HG02884 (cell line): ENCODE data around the gene TNFRSF8.

Source experiments
- ATAC-seq: cut with Tn5 transposase; IDR thresholded peaks from one replicate; pipeline ENCODE4 v1.9.1; 2021; ENCODE audit warnings: mild to moderate bottlenecking, moderate library complexity; ENCODE audit not compliant: unreplicated experiment

Gene TNFRSF8

DNA sequence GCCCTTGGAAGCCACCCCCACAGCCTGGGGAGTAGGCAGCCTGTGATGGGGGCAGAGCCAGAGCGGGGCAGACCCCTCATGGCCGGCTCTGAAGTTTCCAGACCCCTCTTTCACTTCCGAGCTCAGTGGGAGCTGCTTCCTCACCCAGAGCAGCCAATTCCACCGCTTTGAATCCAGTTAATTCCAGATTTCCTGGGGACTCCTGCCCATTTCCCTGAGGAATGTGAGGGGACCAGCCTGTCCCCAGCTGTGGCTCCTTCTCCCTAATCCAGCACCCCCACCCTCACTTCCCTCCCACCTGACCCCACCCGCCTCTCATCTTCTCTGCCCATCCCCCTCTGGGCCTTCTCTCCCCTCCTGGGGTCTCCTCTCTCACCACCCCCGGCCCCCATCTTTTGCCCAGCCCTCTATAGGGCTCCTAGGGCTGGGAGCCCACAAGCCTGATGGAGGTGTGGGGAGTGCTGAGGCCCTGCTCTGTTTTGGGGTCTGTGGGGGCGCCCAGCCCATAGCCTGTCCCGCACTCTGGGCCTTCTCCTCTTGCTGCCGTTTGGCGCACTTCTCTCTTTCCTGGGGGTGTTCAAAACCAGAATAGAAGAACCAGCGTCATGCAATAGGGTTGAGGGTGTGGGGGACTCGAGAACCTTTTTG lies 77.5 kb downstream of the TNFRSF8 start:
- no peak for ATAC-seq

DNA sequence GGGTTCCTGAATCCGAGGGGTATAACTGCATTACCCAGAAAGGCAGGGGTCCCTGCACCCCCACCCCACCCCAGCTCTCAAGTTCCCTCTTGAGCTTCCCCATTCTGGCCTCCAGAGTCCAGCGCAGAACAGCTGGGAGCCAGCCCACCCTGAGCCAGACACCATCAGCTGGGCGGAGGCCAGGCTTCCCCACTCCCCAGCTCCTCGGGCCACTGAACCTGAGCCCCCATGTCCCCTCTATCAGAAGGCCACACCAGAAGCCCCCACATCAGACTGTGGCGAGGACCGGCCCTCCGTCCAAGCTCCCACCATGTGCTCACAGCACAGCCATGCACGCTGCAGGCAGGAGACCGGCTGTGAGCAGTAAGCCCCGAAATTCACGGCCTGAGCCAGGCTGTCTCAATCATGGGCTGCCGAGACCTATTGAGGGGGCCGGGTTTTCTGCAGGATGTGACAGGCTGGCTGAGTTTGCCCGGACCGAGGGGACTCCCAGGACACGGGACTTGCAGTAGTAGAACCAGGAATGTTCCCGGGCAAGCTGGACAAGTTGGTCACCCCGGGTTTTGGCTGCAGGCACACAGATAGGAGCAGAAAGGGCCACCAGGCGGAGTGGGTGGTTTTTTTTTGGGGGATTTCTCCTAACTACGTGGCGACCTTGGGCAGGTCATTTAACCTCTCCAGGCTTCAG lies 78.2 kb downstream of the TNFRSF8 start:
- ATAC-seq = no peak

DNA sequence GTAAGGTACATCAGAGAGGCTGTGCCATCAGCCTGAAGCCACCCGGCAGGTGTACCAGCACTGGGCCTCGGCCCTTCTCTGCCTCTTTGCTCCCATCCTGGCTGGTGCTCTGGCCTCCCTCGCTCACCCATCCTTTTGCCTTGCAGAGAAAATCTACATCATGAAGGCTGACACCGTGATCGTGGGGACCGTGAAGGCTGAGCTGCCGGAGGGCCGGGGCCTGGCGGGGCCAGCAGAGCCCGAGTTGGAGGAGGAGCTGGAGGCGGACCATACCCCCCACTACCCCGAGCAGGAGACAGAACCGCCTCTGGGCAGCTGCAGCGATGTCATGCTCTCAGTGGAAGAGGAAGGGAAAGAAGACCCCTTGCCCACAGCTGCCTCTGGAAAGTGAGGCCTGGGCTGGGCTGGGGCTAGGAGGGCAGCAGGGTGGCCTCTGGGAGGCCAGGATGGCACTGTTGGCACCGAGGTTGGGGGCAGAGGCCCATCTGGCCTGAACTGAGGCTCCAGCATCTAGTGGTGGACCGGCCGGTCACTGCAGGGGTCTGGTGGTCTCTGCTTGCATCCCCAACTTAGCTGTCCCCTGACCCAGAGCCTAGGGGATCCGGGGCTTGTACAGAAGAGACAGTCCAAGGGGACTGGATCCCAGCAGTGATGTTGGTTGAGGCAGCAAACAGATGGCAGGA lies 79.2 kb downstream of the TNFRSF8 start:
- no peak for ATAC-seq

DNA sequence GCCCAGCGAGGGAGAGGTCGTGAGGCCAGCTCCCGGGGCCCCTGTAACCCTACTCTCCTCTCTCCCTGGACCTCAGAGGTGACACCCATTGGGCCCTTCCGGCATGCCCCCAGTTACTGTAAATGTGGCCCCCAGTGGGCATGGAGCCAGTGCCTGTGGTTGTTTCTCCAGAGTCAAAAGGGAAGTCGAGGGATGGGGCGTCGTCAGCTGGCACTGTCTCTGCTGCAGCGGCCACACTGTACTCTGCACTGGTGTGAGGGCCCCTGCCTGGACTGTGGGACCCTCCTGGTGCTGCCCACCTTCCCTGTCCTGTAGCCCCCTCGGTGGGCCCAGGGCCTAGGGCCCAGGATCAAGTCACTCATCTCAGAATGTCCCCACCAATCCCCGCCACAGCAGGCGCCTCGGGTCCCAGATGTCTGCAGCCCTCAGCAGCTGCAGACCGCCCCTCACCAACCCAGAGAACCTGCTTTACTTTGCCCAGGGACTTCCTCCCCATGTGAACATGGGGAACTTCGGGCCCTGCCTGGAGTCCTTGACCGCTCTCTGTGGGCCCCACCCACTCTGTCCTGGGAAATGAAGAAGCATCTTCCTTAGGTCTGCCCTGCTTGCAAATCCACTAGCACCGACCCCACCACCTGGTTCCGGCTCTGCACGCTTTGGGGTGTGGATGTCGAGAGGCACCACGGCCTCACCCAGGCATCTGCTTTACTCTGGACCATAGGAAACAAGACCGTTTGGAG lies 80.0 kb downstream of the TNFRSF8 start:
- ATAC-seq = no peak

DNA sequence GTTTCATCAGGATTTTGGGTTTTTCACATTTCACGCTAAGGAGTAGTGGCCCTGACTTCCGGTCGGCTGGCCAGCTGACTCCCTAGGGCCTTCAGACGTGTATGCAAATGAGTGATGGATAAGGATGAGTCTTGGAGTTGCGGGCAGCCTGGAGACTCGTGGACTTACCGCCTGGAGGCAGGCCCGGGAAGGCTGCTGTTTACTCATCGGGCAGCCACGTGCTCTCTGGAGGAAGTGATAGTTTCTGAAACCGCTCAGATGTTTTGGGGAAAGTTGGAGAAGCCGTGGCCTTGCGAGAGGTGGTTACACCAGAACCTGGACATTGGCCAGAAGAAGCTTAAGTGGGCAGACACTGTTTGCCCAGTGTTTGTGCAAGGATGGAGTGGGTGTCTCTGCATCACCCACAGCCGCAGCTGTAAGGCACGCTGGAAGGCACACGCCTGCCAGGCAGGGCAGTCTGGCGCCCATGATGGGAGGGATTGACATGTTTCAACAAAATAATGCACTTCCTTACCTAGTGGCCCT lies 80.6 kb downstream of the TNFRSF8 start:
- ATAC-seq = no peak

DNA sequence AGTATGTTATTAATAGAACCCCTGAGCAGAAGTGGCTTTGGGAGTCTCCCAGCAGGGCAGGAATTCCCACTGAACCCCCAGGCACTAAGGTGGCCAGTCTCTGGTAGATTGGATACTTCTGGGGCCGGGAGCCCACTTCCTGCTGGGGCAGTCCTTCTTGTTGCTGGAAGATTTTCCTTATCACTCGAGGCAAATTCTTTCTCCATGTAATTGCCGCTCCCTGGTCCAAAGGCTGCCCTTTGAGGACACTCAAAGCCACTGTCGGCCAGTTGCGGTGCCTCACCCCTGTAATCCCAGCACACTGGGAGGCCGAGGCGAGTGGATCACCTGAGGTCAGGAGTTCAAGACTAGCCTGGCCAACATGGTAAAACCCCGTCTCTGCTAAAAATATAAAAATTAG lies 81.1 kb downstream of the TNFRSF8 start:
- no peak for ATAC-seq

DNA sequence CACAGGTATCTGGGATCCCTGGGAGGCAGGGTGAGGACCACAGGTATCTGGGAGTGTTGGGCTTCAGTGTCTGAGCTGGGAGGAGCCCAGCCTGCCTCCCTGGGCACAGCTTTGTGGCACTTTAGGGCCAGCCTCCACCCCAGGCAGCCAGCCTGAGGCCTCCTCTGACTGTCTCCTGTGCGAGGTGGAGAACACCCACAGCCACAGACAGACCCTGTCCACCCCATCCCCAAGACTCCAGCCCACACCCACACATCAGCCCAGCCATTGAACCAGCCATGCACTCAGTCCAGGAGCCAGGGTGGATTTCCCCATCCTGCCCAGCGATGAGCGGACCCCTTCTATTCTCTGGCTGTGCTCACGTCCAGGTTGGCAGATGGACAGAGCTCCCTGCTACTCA lies 81.9 kb downstream of the TNFRSF8 start:
- no peak for ATAC-seq

DNA sequence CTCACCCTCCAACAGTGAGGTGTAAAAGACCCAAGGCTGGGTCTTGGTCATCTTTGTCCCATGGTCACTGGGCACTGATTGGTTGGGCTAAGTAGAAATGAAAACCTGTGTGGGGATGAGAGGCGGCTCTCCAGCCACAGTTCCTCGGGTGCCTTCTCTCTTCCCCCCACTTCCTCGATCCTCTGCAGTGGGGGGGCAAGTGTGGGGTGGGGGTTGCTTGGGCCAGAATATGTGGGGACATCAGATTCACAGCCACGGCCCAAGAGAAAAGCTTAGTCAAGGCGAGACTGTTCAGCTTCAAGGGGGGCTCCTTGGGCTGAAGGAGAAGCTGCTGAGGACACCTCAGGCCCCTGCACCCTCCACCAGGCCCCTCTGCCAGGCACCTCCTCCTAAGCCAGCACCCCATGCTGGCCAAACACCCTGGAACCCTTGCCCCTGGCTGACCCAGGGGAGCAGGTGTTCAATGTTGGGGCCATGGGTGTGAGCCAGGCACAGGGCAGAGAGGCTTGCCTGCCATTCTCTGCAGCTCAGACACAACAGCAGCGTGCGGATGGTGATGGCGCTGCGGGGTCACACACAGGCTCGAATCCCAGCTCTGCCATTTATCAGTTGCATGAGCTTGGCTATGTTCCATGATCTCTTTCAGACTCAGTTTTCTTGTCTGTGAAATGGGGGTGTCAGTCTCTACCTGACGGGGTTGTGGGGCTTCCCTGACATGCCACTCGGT lies 82.7 kb downstream of the TNFRSF8 start:
- no peak for ATAC-seq

DNA sequence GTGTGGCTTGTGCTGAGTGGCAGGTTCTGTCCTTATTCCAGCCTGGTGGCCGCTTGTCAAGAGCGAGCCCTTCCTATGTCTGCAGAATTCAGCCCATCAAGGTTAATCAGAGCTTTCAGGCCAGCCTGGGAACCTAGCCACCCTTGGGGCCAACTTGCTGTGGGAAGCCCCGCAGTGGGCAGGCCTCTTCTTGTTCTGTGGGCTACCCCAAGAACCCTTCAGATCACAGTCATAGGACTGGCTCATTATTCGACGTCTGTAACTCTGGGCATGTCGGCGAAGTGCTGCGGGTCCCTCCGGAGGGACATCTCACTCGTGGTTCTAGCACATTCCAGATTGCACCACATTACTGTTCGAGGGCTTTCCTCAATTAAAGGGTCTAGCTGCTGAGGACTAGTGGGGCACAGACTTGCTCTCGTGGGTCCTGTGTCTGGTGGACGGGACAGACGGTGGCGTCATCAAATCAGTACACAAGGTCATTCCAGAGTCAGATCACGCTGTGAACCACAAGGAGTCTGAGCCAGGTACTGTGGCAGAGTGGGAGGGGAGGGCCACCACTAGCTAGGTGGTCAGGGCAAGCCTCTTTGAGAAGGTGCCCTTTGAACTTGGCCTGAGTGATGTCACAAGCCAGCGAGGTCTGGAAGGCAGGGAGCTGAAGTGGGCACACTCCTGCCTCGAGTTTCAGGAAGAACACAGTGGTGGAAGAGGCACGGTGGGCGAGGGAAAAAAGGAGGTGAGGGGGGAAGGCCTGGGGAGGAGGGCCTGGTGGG lies 83.4 kb downstream of the TNFRSF8 start:
- ATAC-seq = no peak

DNA sequence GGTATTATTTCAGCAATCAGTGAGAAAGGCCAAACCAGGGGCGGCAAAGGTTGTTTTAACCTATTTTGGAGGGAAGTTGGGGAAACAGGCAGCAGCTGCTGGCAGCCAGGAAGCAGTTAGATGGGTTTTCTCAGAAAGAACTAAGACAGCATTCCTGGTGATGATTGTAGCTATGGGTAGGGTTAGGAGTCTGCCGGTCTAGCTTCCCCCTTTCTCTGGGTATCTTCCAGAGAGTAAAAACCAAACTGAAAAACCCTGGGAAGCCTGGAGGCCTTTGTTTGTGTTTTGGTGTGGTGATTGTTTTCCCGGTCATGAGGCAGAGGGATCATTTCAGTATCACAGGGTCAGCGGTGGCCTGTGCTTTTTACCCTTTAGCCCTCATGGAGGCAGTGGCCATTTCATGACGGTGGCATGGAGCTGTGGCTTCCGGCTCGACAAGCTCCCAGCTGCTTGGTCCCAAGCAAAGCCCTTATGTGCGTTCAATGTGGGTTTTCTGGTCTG lies 84.1 kb downstream of the TNFRSF8 start:
- no peak for ATAC-seq

DNA sequence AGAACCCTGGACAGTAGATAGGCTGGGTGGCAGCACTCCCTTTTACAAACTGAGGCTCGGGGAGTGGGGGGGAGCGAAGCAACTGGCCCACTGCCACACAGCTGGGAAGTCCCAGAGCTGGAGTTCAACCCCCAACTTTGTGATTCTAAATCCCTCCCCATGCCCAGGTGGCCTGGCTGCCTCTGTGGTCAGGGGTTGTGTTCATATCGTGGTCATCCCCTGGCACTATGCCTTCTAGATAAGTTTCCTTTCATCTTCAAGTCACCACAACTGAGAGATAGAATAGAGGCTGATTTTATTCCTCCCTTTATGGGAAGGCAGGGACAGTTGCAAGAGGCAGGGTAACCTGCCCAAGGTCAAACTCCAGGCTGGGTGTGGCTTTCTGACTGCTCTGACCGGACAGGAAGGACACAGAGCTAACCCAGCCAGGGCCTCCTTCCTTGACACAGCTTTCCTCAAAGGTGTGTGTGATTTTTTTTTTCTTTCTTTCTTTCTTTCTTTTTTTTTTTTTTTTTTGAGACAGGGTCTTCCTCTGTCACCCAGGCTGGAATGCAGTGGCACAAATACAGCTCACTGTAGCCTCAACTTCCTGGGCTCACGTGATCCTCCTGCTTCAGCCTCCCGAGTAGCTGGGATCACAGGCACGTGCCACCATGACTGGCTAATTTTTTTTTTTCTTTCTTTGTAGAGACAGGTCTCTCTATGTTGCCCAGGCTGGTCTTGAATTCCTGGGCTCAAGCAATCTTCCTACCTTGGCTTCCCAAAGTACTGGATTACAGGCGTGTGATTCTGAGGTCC lies 85.3 kb downstream of the TNFRSF8 start:
- ATAC-seq = no peak

DNA sequence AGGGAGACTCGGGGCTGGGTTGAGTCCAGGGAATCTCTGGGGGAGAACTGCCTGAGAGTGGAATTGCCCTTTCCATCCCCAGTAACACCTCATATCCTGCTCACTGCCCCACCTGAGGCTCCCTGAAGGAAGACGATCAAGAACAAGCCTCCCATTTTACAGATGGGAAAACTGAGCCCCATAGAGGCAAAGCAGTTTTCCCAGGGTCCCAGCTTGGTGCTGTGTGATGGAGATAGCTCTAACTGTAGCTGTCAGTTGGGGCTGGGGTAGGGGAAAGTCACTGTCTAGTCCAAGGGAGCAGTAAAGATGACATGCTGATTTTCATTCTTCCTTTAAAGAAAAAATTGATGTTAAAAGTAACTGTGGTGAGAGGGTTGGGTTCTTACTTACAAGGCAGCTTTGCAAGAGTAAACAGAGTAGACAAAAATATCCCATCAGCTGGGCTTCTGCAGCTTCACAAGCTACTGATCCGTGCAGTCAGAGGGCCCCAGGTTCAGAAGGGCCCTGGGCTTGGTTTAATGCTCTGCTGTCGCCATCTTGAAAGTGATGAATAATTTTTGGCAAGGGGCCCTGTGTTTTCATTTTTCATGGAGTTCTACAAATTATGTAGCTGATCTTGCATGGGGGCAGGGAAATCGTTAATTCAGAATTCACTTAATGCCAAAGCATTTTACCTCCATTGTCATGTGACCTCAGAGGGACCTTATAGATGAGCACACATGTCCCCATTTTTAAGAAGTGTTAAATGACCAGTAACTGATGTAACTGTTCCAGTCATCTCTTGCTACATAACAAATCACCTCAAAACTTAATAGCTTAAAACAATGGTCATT lies 86.1 kb downstream of the TNFRSF8 start:
- ATAC-seq = no peak

DNA sequence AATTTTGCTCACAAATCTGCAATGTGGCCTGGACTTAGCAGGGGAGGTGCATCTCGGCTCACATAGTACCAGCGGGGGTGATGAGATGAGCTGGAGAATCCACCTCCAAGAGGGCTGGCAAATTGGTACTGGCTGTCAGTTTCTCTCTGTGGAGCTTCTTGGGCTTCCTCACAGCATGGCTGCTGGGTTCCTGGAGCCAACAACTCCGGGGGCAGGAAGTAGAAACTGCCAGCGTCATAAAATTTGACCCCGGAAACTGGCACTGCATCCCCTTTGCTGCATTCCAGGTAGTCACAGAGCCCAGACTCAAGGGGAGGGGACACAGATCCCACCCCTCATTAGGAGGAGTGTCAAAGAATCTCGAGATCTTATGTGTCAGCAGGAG lies 86.7 kb downstream of the TNFRSF8 start:
- ATAC-seq = no peak

DNA sequence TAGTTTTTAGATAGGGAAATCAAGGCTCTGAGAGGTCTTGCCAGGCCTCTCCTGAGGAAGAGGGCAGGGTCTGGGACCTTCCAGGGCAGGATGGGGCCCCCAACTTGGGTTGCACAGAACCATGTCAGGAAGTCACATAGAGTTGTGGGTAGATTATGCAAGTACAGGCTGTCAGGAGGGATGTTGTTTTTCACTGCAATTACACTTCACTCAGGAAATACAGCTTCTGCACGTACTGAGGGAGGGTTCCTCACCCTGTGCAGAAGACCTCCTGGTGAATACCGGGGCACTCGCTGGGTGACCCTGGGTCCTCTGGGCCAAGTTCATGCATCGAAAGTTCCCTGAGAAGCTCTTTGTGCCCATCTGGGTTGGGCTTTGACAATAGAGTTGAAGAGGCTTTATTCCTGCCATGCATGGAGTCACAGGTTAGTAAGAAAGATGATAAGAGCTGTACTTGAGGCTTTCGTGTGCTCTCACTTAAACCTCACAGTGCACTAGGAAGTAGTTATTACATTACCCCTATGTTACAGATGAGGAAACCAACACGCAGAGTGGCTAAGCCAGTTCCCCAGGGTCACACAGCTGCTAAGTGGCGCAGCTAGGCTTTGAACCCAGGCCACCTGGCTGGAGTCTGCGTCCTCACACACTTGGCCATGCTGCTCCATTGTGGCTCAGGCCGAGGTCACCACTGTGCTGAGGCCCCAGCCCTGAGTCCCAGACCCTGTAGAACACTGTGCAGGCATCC lies 87.5 kb downstream of the TNFRSF8 start:
- no peak for ATAC-seq

DNA sequence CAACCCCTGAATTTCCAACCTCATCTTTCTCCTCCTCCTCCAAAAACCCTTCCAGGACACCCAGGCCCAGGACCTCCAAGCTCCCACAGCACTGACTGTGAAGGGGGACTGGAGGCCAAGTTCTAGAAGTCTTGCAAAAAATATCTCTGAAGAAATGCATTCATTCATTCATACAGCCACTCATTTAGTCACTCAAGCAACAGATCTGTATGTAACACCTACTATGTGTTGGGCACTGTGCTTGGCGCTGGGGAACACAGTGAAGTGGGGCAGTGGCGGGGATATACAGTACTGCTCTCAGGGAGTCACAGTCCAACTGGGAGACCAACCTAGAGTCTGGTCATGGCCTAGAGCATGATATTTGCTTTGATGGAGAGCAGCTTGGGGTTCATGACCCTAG lies 88.4 kb downstream of the TNFRSF8 start:
- ATAC-seq = no peak

DNA sequence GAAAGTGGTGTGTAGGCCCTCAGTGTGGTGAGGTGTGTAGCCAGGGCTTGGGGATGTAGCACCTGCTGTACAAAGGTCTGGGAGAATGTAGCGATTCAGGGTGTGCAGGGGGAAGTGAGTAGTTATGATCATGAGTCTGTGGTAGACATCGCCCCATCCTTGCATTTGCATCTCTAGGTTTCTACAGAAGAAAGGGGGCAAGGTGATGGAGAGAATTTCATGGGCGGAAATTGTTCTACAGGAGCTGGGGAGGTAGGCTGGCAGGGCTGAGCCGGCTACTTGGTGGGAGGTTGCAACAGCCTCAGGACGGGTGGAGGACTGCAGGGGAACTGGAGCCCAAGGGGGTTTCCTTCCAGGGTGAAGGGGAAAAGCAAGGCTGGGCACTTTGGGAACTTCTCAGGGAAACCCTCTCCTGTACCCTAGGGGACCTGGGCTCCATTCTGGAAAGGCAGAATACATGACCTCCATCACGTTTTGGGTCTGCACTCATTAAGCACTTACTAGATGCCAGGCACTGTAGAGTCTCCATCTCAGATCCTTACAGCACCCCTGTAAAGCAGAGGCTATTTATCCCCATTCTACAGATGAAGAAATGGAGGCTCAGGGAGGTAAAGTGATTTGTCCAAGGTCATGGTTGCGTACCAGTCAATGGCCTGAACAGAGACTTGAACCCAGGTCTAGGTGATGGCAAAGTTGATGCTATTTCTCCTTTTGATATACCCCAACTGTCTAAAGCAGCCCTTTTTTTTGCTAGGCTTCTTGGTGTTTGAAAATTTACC lies 89.2 kb downstream of the TNFRSF8 start:
- peak; percentile 67 for ATAC-seq
